ENCODE results near the gene SHF.
"Not testable (repeated sequence)": the region's sequence is repeated elsewhere in the genome, so short reads cannot be mapped to it uniquely, and the experiment has no call there.

The SHF gene

DNA sequence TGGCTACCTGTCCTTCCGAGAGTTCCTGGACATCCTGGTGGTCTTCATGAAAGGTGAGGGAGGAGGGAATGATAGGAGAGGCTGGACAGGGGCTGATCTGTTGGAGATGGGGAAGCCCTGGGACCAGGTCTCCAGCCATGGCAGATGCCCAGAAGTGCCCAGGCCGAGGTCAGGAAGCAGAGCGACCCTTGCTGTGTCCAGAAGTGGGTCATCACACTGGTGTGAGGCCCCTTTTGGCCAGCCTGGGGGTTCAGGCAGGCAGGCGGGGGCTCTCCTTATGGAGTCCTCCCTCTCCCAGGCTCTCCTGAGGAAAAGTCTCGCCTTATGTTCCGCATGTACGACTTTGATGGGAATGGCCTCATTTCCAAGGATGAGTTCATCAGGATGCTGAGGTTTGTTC, 40.2 kb downstream of the SHF start:
- no peak for DNase-seq (ENCODE audit: low read depth in 2 of 2)

DNA sequence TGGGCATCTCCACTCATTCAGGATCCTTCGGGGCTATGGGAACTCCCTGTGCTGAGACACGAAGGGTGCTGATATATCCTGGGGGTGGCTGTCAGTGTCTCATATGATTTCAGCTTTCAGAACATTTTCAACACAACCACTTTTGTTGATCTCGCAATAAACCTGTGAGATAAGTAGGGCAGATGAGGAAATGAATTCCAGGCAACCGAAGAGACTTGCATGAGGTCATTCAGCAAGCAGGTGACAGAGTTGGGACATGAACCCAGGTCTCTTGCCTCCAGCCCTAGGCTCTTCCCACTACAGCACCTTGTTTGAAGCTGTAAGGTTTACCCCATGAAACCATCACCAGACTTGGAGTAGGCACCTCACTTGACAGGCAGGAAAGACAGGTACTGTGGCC, 41.4 kb downstream of the SHF start:
- no peak for DNase-seq (ENCODE audit: low read depth in 2 of 2)

DNA sequence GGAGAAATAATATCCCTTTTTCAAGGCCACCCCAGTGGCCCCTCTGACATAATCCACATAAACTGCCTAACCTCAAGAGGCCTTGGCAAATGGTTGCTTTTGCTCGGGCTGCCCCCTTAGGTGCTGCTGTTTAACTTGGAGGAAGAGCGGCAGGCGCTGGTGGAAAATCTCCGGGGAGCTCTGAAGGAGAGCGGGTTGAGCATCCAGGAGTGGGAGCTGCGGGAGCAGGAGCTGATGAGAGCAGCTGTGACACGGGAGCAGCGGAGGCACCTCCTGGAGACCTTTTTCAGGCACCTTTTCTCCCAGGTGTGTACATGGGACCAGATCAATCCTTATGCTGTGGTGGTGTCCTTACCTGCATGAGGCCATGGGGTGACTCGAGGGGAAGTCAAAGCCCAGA, 43.0 kb downstream of the SHF start:
- no peak for DNase-seq (ENCODE audit: low read depth in 2 of 2)

DNA sequence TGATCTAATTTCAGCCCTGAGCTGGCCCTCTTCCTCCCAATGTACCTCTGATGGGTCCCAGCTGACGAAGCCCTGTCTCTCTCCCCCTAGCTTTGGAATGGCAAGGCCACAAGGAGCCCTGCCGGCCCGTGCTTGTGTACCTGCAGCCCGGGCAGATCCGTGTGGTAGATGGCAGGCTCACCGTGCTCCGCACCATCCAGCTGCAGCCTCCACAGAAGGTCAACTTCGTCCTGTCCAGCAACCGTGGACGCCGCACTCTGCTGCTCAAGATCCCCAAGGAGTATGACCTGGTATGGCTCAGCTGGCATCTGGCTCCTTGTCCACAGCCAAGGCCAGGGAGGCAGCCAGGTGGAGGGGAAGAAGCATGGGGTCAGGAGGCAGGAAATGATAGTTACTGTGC, 43.8 kb downstream of the SHF start:
- DNase-seq (ENCODE audit: low read depth in 2 of 2), result no peak

GRCh38 chr15:45143056-45143455, 44.7 kb downstream of the SHF start:
- DNase-seq (ENCODE audit: low read depth in 2 of 2), result no peak

DNA sequence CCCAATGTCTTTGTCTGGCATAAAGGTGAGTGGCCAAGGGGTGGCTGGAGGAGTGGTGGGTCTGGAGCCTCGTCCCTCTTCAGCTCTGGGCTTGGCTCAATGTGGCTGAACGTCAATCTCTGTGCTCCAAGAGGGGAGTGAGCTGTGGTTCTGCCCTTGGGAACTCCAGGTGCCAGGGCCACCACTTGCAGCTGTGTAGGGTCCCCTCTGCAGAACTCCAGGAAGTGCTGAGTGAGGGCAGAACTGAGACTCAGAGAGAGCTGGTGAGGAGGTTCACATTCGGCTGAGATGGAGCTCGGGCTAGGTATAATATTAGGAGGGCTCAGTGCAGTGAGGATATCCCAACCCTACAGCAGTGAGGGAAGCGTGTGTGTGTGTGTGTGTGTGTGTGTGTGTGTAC, 46.4 kb downstream of the SHF start:
- DNase-seq (ENCODE audit: low read depth in 2 of 2), result no peak

GRCh38 chr15:45140557-45141250, 47.1 kb downstream of the SHF start:
- no peak for DNase-seq (ENCODE audit: low read depth in 2 of 2)

DNA sequence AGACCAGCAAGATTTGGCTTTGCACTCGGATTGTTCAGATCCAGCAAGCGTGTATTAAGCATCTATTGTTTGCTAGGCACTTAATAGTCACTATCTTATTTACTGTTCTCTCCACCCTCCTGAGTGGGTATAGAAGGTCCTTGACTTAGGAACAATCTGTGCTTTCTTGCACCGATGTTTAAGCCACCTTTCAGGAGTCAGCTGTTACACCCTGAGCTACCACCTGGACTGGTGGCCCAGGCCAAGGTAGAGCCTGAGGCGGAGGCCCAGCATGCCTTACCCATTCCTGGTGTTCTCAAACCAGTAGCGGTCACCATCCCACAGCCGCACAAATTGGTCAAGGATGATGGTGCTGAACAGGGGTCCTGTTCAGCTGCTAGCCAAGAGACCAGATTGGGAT, 48.0 kb downstream of the SHF start:
- DNase-seq (ENCODE audit: low read depth in 2 of 2), result no peak

GRCh38 chr15:45138814-45139765, 48.7 kb downstream of the SHF start:
- DNase-seq (ENCODE audit: low read depth in 2 of 2), result no peak

DNA sequence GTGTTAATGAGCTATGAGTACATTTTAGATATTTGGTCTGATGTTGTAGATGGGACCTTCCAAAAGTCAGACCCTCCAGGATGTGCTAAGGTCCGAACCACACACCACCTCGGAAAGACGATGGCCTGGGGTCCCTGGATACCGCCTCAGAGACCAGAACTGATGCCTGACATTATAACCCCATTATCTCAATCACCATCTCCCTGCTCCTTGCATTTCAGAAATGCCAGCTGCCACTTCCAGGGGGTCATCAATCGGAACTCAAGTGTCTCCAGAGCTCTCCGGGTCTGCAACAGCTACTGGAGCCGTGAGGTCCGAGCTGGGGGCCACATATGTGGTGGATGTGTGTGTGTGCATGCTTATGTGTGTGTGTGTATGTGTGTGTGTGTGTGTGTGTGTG, 50.1 kb downstream of the SHF start:
- no peak for DNase-seq (ENCODE audit: low read depth in 2 of 2)

- no peak for DNase-seq (ENCODE audit: low read depth in 2 of 2)
Measured at GRCh38 chr15:45136378-45136764, 51.4 kb downstream of the SHF start.

GRCh38 chr15:45135705-45136377, 51.9 kb downstream of the SHF start:
- not testable (repeated sequence) for DNase-seq (ENCODE audit: low read depth in 2 of 2)

DNA sequence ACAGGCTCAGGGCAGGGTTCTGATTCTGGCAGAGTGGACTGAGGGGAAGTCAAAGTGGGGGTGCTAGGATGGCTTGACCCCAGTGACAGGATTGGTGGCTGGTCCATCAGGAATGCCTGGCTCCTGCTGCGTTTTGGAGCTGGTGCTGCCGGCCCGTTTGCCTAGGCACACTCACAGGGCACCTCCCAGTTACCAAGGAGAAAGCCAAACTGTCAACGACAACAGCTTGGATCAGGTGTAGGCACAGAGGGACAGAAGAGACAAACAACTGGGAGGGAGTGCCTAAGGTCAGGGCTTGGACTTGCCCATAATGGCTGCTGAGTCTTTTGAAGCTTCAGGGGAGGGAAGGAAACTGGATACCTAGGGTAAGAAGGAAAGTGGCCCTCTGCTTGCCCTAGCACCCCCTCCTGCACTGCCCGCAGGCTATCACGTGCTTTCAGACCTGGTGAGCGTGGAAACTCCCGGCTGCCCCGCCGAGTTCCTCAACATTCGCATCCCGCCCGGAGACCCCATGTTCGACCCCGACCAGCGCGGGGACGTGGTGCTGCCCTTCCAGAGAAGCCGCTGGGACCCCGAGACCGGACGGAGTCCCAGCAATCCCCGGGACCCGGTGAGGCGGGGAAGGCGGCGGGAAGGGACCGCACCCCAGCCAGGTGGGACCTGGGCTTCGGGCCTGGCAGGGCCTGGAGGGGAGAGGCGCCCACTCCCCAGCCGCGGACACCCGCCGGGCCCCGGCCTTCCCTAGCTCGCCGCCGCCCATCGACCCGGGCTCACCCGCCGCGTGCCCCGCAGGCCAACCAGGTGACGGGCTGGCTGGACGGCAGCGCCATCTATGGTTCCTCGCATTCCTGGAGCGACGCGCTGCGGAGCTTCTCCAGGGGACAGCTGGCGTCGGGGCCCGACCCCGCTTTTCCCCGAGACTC, 52.8 kb downstream of the SHF start:
- DNase-seq (ENCODE audit: low read depth in 2 of 2), result no peak

GRCh38 chr15:45134046-45134445, 53.7 kb downstream of the SHF start:
- DNase-seq (ENCODE audit: low read depth in 2 of 2), result no peak

GRCh38 chr15:45133561-45133920, 54.2 kb downstream of the SHF start:
- DNase-seq (ENCODE audit: low read depth in 2 of 2), result no peak

DNA sequence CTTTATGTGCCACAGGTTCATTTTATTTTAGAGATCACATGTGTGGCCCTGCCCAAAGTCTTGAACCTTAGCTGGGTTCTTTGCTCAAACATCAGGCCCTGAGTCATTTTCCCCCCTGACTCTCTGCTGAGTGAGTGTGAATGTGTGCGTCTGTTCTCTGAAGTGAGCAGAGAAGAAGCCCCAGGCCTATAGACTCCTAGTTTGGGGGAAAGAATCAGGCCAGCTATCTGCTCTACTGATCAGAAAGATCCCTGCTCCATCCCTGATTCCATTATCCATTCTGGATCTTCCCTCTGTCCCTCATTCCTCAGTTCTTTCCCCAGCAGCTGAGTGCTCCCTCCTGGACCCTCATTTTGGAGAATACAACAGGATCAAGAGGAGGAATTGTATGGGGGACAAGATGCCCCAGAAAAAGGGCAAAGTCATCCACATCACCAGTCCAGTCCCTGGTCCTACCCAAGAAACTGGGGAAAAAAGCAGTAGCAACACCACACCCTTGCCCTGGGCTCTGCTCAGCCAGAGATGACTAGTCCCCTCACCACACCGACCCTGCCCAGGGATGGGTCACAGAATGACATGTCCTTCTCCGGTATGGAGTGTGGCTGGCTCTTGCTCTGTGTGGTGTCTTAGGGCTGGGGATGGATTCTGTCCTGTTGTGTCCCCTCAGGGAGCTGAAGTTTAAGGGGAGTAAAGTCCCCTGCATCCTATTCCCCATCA, 54.8 kb downstream of the SHF start:
- DNase-seq (ENCODE audit: low read depth in 2 of 2), result no peak

DNA sequence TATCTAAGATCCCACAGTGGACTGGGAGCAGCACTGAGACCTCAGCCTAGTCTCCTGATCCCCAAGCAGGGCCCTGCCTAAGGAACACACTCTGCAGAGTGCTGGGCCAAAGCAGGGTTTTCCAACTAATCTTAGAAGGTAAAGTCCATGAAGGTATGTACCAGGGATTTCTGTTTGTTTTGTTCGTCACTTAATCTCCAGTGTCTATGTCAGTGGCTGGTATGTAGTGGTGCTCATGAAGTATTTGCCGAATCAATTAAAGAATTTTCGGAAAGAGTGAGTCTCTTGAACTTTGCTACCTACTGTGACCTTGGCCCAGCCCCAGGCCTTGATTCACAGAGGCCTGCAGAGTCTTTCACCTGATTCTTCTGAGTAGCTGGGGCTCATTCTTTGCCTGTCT, 56.3 kb downstream of the SHF start:
- DNase-seq (ENCODE audit: low read depth in 2 of 2), result no peak

DNA sequence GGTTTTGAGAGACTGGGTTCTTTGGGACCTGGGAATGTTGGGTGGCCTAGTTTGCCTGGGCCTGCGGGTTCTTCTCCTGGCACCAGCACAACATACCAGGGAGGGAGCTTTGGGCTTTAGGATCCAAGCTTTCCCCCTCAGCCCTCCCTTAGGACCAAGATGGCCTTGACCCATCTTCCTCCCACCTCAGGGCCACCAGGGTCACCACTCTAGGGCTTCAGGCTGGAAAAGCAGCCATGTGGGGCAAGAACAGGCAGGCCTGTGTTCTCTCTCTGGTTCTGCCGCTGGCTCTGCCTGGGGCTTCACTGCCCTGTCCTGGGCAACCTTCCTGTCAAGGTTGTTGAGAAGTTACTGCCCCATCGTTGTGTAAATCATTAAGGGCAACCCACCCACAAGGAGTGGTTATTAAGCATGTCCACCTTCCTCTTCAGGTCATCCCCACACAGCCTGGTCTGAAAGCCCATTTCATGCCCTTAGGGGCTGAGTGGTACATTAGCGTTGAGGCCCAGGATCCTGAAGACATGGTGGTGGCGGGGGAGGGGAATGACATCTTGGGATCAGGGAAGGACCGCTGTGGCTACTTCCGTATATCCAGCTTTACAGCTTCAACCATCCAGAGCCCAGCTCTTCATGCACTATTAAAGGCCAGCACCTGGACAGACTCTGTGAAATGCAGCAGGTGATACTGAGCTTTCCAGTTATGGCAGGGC, 57.3 kb downstream of the SHF start:
- DNase-seq (ENCODE audit: low read depth in 2 of 2), result no peak

- no peak for DNase-seq (ENCODE audit: low read depth in 2 of 2)
Measured at GRCh38 chr15:45129651-45130129, 58.1 kb downstream of the SHF start, which contains the start of the genes DUOX1 and DUOXA1. DUOX1 (plus strand) TSS chr15:45129994; CDS start chr15:45131967, 1,973 bp downstream. DUOXA1 (minus strand) TSS chr15:45129879; CDS start chr15:45123014, 6,865 bp downstream.
